Stimulated activated naive CD4-positive, alpha-beta T cell (primary cell): Measurements from ENCODE around the gene C1QTNF9.
"Not testable (repeated sequence)": the region's sequence is repeated elsewhere in the genome, so short reads cannot be mapped to it uniquely, and the experiment has no call there.

Experiments
- DNase-seq, 6 experiments: peaks; one replicate each; lab custom pipeline; 2025; lab: John Stamatoyannopoulos, UW

C1QTNF9 gene

DNA sequence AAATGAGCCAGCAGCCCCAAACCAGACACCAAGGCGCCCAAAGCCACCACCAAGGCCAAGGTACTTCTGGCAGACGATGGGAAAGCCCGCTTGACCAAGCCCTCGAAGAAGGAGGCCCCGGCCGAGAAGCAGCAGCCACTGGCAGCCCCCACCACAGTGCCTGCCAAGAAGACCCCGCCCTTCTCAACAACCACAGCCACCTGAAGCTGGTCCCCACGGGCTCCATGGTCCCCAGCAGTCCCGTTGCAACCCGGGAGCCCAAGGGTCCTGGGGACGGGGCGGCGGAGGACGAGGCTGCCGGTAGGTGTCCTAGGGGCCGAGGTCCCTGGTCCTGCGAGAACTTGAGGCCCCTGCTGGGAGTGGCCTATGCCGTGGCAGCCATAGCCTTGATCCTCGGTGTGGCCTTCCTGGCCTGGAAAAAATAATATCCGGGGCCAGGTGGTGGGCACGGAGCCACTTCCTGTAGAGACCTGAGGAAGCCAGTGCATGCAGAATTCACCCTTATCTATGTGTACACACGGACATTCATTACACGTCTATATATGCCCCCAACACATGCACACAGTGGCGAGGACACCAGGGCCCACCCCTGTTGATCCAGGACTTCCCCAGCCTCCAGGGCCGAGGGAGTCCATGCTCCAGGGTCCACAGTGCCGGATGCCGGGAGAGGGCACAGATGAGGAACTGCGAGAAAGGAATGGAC lies 13.8 kb downstream of the C1QTNF9 start:
- no peak for DNase-seq

DNA sequence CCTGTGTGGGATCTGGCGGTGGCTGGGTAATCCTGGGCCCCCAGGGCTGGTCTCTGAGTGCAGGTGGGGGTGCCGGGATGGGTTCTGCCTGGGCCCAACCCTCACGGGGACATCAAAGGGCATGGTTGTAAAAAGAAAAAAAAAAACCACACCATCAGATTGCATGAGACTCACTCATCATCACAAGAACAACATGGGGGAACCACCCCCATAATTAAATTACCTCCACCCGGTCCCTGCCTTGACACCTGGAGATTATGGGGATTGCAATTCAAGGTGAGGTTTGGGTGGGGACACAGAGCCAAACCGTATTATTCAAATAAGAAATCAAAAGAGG lies 14.3 kb downstream of the C1QTNF9 start:
- no peak for DNase-seq

DNA sequence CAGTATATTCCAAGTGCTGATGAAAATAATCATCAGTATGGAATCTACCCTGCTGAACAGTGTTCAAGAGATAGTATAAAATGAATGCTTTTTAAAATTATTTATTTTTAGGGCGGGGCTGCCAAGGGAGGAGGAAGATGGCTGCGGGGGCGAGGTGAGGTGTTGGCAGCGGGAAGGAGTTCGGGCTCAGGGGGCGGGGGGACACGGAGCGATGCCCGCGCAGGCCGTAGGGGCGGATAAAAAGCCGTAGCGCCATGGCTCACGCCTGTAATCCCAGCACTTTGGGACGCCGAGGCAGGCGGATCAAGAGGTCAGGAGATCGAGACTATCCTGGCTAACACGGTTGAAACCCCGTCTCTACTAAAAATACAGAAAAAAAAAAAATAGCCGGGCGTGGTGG lies 18.2 kb downstream of the C1QTNF9 start:
- not testable (repeated sequence) for DNase-seq

DNA sequence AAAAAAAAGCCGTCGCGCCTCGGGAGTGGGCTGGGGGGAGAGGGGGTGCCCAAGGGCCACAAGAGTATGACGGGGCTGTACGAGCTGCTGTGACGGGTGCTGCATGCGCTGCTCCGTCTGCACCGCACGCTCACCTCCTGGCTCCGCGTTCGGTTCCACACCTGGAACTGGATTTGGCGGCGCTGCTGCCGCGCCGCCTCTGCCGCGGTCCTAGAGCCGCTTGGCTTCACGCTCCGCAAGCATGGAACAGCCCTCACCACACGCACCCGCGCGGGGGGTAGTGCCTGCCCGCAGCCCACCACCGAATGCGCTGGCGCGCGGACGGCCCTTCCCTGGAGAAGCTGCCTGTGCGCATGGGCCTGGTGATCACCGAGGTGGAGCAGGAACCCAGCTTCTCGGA lies 18.8 kb downstream of the C1QTNF9 start:
- no peak for DNase-seq

DNA sequence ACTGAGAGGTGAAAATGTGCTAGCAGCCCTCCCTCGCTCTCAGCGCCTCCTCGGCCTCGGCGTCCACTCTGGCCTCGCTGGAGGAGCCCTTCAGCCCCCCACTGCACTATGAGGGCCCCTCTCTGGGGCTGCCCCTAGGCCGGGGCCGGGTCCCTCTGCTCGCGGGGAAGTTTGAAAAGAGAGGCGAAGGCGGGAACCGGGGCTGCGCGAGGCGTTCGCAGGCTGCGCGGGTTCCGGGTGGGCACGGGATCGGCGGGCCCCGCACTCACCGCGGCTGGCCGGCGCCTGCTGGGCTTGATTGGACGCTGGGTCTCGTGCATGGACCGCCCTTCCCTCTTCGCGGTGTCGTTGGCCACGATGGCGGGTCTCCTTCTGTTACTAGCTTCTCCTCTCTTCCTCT lies 29.3 kb downstream of the C1QTNF9 start:
- no peak for DNase-seq

DNA sequence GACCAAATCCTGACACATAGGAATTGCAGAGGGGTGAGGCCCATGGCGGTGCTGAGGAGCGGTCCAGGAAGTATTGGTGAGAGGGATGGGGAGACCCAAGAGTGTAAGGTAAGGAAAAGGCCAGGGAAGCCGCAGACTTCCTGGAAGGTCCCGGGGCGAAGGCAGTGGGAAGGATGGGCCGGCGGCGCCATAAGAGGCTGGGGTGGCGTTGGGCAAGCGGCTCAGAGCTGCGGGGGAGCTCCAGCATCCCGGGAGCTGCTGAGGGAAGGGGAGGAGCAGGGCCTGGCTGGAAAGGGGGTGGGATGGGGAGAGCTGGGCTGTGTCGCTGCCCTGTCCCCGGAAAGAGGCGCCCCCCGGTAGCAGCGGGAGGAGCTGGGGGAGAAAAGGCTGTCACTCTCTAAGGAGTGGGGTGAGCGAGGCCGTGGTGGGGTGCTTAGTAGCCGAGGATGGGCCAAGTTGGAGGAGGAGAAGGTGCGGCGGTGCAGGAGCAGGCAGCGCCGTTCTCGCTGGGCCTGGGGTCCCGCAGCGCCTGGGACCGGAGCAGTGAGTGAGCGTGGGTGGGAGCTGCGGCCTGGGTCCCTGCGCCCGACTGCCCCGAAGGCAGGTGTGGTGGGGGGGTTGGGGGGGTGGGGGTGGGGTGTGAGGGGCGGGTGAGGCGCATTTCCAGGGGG lies 30.7 kb downstream of the C1QTNF9 start:
- DNase-seq, result no peak

DNA sequence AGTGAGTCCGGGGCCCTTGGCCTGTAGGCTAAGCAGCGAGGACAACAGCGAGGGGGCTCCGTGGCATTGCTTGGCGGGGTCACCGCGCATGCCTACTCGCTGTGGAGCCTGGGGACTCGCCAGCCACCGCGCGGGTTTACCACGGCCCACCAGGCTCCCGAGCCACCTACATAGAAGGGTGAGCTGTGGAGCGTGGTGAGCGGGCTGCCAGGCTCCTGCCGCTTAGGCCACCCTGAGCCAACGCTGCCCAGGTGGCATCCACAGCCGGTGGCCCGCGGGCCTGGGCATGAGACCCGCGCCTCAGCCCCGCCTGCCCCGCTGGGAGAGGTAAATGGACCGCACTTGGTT lies 31.2 kb downstream of the C1QTNF9 start:
- DNase-seq, result no peak

DNA sequence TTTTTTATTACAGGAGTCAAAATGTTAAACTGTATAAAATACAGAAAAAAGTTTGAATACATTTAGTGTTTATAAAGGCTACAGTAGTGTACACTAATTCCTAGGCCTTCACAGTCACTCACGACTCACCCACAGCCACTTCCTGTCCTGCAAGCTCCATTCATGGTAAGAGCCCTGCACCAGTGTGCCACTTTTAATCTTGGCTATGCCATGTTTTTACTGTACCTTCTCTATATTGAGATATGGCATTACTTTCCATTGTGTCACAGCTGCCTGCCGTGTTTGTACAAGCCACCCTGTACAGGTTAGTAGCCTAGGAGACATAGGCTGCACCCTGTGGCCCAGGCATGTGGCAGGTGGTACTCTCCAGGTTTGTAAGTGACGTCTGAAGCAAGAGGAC lies 32.1 kb downstream of the C1QTNF9 start:
- no peak for DNase-seq

DNA sequence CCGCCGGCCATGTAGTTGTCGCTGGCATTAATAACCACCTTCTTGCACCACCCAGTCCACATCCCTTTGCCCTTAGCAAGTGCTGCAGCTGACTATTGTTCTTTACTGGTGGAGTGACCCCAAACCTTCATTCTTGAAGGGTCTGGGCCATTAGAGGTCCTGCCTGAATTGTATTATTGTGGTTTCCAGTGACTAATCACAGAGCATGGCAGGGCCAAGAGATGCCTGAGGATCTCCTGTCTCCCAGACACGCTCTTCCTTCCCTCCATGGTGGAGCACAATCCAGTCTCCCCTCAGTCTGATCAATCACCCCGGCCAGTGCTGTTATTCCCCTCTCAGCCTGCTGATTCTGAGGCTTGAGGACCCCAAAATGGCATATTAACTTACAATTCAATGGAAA lies 39.0 kb downstream of the C1QTNF9 start:
- no peak for DNase-seq

DNA sequence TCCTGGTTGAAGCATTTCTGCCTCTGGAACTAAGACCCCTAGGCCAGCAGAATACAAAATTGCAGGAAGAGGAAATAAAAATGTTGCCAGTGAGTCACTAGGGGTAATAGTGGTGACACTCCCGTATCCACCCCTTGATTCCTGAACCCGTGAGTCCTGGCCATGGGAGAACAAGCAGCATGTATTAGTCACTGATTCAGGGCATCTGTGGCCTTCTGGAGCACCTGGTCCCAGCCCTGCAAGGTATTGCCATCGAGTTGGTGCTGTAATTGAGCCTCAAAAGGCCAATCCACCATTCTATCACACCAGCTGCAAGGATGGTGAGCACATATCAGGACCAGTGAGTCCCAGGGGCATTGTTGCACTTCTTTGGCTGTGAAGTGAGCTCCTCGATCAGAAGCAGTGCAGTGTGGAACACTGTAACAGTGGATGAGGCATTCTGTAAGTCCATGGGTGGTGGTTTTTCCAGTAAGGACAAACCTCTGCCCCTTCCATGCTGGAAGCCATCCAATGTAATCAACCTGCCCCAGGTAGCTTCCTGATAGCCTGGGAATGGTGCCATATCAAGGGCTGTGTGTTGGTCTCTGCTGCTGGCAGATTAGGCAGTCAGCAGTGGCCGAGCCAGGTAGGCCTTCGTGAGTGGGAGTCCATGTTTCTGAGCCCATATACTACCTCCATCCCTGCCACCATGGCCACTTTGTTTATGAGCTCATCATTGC lies 39.6 kb downstream of the C1QTNF9 start:
- DNase-seq, result no peak

DNA sequence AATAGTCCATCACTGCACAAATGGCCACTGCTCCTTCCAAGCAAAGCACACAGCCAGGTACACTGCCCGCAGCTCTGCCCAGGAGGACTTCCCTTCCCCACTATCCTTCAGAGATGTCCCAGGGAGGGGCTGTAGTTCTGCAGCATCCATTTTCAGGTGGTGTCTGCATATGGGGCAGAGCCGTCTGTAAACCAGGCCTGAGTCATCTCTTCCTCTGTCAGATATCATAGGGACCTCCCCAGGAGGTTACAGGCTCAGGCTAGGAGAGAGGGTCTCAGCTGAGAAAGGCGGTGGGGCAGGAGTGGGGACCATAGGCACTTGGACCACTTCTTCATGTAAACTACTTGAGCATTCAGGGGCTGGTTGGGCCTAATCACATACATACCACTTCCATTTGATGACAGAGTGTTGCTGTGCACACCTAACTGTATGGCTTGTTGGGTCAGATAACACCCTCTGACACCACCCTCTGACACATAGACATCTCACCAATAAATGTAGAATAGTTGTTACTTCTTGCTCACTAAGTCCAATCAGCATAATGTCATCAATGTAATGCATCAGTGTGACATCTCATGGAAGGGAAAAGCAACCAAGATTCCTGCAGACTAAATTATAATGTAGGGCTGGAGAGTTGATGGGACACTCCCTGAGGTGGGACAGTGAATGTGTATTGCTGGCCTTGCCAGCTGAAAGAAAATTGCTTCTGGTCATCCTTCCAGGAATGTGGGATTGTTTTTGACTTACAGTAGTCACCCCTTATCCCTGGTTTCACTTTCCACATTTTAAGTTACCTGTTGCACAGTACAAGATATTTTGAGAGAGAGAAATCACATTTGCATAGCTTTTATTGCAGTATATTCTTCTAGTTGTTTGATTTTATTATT lies 40.6 kb downstream of the C1QTNF9 start:
- DNase-seq, result not testable (repeated sequence)

DNA sequence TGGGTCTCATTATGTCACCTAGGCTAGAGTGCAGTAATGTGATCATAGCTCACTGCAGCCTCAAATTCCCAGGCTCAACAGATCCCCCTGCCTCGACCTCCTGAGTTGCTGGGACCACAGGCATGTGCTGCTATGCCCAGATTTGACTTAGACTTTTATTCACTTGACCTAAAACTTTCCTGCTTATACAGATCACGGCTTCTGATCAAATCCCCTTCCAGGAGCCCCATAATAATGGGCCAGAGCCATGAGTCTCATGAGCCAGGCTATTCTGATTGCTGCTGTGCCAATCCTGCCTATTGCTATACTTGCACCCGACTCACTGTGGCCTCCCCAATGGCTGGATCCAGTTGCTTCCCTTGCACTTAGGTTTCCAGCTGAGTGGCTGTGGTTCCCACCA lies 42.0 kb downstream of the C1QTNF9 start:
- DNase-seq, result no peak

DNA sequence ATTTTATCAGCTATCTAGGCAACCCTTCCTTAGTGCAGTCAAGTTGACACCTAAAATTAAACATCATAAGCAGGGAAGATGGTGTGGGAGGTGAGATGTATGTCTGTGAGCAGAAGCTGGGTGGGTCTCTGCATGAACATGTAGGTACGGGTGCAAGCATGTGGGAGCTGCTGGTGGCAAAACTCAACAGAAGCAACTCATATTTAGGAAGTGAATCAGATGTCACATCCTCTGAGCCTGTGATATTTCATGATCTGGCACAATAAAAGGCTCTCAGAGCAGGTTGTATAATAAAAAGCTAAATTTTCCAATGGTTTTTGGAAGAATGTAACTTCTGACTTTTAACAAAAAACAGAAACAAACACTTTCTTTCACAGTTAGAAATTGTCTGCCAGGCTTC lies 44.4 kb downstream of the C1QTNF9 start:
- DNase-seq, result no peak

DNA sequence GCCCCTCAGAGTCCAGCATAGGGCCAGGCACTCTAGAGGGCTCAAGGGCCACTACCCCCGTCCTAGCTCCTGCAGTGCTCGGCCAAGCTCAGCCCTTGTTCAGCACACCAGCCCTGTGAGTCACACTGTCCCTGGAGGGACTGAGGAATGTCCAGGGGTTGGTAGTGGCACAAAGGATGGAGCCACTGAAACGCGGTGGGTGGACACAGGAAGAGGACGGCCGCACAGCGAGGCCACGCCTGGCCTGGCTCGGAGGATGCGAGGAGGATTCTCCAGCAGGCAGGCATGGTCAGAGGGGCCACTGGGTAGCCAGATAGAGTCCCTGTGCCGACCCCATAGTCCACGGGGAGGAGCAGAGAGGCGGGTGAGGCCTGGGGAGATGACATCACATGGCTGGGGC lies 45.7 kb downstream of the C1QTNF9 start:
- no peak for DNase-seq

DNA sequence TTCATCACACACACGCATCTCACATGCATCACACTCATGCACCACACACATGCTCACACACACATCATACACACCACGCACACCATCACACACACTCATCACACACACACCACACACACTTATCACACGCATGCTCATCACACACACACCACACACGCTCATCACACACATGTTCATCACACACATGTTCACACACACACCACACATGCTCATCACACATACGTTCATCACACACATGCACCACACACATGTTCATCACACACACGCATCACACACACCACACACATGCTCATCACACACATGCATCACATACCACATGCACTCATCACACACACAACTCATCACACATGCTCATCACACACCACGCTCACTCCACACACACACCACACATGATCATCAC lies 46.9 kb downstream of the C1QTNF9 start:
- DNase-seq, result no peak

DNA sequence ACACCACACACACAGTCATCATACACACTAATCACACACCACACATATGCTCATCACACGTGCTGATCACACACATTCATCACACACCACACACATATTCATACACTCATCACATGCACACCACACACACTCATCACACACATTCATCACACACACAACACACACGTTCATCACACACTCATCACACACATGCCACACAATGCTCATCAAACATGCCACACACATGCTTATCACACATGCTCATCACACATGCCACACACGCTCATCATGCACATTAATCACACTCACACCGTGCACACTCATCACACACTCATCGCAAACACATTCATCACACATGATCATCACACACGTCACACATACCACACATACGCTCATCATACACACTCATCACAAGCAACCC lies 47.5 kb downstream of the C1QTNF9 start:
- DNase-seq, result no peak

DNA sequence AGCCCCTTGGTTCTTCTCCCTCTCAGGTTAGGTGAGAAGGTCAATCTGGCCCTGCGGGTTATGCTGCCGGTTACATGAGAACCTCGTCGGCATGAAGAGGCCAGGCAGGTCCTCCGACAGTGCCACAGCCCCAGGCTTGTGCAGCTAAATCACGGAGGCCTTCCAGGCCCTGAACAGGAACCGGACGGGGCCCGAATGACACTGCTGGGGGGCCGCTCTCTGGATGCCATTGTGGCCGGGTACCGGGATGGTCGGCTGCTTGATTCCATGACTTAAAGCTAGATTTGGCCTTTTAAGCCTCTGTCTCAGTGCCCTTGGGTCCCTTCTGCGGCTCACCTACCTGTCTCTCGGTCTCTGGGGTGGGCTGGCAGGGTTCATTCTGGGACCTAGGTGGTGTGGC lies 48.4 kb downstream of the C1QTNF9 start:
- no peak for DNase-seq

DNA sequence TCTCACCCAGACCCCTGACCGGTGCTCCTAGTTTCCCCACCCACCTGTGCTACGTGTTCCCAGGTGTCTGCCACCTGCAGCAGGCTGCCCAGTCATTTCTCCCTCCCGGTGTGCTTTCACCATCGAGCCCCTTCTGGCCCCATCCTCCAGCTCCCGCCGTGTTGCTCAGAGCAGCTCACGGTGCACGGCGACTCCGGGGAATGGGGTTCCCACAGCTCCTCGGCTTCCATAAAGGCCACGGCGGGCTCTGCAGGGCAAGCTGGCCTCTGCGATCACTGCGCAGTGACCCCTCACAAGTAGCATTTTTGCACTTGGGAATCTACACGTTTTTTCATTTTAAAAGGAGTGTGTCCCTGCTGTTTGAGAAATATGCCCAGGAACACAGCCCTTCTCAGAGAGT lies 49.5 kb downstream of the C1QTNF9 start:
- DNase-seq, result not testable (repeated sequence)

DNA sequence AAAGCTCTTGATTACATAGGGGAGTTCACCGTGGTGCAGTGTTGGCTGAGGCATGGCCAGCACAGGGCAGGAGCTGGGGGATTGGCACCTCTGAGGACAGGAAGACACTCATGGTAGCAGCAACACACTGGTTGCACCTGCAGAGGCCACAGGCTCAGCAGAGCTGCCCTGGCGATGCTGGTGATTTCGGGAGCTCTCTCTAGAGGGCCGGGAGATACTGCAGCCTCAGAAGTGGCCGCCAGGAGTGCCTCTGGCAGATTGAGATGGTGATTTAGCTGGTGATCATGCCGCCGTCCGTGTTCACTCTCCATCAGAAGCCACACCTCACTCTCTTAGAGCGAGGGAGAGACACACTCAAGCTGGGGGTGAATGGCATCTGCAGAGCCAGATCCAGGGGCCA lies 49.9 kb downstream of the C1QTNF9 start:
- DNase-seq, result not testable (repeated sequence)

DNA sequence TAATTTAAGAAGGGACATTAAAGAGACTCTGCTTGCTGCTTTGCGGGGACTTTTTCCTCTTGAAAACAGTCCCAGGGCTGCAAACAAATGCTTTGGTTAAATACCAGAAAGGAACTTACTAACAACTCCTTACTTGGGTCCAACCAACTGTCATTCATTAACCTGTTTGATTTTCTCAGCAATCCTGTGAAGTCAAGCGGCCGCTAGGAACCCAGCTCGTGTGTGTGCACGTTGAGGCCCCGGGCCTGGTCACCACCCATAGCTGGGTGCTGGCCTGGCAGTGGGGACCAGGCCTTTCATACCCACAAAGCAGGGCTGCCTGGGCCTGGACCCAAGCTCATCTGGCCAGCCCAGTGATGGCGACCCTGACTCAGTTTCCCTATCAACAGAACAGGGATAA lies 50.7 kb downstream of the C1QTNF9 start:
- no peak for DNase-seq

DNA sequence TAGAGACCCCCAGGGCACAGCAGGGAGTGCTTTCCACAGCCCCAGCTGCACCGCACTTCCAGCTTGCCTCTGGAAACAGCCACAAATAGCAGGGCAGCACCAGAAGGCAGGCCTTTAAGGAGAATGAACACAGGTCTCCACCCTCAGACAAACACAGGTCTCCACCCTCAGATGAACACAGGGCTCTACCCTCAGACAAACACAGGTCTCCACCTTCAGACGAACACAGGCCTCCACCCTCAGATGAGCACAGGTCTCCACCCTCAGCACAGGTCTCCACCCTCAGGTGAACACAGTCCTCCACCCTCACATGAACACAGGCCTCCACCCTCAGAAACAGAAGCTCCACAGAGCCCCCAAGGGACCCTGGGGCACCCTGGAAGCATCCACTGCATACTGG lies 51.7 kb downstream of the C1QTNF9 start:
- DNase-seq, result no peak

DNA sequence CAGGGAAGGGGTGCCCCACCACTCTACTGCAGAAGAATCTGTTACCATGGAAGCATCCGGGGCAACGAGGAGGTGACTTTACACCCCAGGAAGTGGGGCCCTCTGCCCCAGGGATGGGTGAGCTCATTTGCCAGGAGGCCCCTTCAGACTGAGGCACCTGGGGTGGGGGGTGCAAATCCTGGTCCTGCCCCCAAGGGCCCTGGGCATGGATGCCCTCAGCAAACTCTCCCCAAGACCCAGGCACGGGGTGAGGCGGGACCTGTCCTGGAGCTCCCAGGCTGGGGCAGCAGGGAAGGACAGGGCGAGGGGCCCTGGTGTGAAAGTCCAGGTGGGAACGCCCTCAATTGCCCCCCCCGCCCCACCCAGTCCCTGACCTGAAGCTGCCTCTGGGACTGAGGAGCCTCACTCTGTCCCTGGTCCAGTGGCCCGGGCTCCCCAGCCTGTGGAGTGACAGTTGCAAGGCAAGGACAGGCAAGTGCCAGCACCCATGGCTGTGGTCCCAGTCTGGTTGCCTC lies 52.5 kb downstream of the C1QTNF9 start:
- DNase-seq, result no peak
